Osteoblast (primary cell): ENCODE data around the gene LHPP. TPM values are rescaled to one million over a fixed set of nuclear protein-coding genes. Genes with fewer than 3 reads are reported as not detected.

Experiments
- DNase-seq: peaks from one replicate; pipeline ENCODE4 v3.0.0; 2011; ENCODE audit warnings: low spot score, mixed read lengths; ENCODE audit not compliant: insufficient read length; ENCODE audit errors: missing footprints
- H2AFZ ChIP-seq: 2 replicates; pipeline ENCODE4 v1.6.0; 2011; ENCODE audit warnings: mild to moderate bottlenecking, low read length
- H3K27ac ChIP-seq: 2 replicates; pipeline ENCODE4 v1.5.1; 2011; ENCODE audit warnings: mild to moderate bottlenecking, low read depth, low read length, moderate library complexity
- H3K27me3 ChIP-seq: 2 replicates; pipeline ENCODE4 v1.6.0; 2012; ENCODE audit warnings: mild to moderate bottlenecking, control low read depth, inconsistent platforms, low read length, moderate library complexity; ENCODE audit not compliant: insufficient read depth
- H3K36me3 ChIP-seq: 2 replicates; pipeline ENCODE4 v1.5.1; 2011; ENCODE audit warnings: mild to moderate bottlenecking, low read length, control low read depth, moderate library complexity; ENCODE audit not compliant: insufficient read depth
- H3K4me1 ChIP-seq: 2 replicates; pipeline ENCODE4 v1.5.1; 2011; ENCODE audit warnings: mild to moderate bottlenecking, low read length, control low read depth, moderate library complexity; ENCODE audit not compliant: insufficient read depth
- H3K4me2 ChIP-seq: 2 replicates; pipeline ENCODE4 v1.6.0; 2011; ENCODE audit warnings: mild to moderate bottlenecking, low read length; ENCODE audit not compliant: insufficient read depth
- H3K4me3 ChIP-seq: fragments of 200-600 bp; sonication (generic); 3 replicates; pipeline ENCODE4 v1.5.1; 2012; ENCODE audit warnings: mild to moderate bottlenecking, low read length, inconsistent platforms; ENCODE audit not compliant: insufficient read depth
- H3K79me2 ChIP-seq: 2 replicates; pipeline ENCODE4 v1.6.0; 2012; ENCODE audit warnings: mild to moderate bottlenecking, low read length, control low read depth, inconsistent platforms; ENCODE audit not compliant: insufficient read depth
- H3K9me3 ChIP-seq: 2 replicates; pipeline ENCODE4 v1.5.1; 2011; ENCODE audit warnings: low read depth, low read length, control low read depth
- H4K20me1 ChIP-seq: 2 replicates; pipeline ENCODE4 v1.6.0; 2012; ENCODE audit warnings: mild to moderate bottlenecking, low read length, control low read depth; ENCODE audit not compliant: insufficient read depth
- total RNA-seq: library from RNA; depleted of rRNA; stranded (reverse); fragments of >200 nt; gene quantifications from 2 replicates; pipeline ENCODE4 v1.2.3, GENCODE V29; 2012
- TF ChIP-seq, protein P1 (sequence below): IDR thresholded peaks from 2 replicates; pipeline ENCODE4 v1.5.1; 2011; ENCODE audit warnings: mild to moderate bottlenecking, low read depth, low read length, moderate library complexity; ENCODE audit errors: extremely low read depth

Gene LHPP
- total RNA-seq, 1 donor: 17.7 TPM

- Histone ChIP-seq H2AFZ (no peak overlapping the region), H3K27ac (no peak overlapping the region), H3K9me3 (no peaks in the 10 kb centered on the region), H3K4me3 (no peak overlapping the region), H3K36me3 (no peaks in the 10 kb centered on the region), H3K4me2 (no peak overlapping the region), H3K27me3 (no peaks in the 10 kb centered on the region), H4K20me1 (no peaks in the 10 kb centered on the region), H3K4me1 (no peaks in the 10 kb centered on the region), H3K79me2 (no peaks in the 10 kb centered on the region)
- TF ChIP-seq, protein P1, sequence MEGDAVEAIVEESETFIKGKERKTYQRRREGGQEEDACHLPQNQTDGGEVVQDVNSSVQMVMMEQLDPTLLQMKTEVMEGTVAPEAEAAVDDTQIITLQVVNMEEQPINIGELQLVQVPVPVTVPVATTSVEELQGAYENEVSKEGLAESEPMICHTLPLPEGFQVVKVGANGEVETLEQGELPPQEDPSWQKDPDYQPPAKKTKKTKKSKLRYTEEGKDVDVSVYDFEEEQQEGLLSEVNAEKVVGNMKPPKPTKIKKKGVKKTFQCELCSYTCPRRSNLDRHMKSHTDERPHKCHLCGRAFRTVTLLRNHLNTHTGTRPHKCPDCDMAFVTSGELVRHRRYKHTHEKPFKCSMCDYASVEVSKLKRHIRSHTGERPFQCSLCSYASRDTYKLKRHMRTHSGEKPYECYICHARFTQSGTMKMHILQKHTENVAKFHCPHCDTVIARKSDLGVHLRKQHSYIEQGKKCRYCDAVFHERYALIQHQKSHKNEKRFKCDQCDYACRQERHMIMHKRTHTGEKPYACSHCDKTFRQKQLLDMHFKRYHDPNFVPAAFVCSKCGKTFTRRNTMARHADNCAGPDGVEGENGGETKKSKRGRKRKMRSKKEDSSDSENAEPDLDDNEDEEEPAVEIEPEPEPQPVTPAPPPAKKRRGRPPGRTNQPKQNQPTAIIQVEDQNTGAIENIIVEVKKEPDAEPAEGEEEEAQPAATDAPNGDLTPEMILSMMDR: no peak
- peak; percentile 19 for DNase-seq
Observed at GRCh38 chr10:124517461-124517860, 55.8 kb downstream of the LHPP start.

DNA sequence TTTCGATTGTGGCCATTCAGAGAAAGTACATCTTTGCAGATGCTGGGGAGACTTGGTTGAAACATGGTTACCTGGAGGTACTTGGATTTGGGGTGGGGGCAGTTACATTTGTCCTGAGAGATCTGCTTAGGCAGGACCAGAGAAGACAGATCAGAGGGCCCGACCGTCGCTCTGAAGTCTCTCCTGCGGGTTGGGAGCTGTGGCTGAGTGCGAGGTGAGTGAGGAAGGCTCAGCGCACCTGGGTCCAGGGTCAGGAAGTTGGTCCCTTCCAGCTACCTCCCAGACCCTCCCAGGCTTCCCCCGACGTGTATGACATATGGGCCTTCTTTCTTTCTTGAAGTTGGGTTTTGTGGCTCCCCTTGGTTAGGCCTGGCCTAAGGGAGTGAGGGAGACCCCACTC is 56.3 kb downstream of the LHPP start:
- peak; percentile 68 for DNase-seq
- Histone ChIP-seq H3K27me3 (no peaks in the 10 kb centered on the region), H3K4me2 (no peak overlapping the region), H3K9me3 (no peaks in the 10 kb centered on the region), H3K4me3 (no peak overlapping the region), H3K79me2 (no peaks in the 10 kb centered on the region), H4K20me1 (no peaks in the 10 kb centered on the region), H3K36me3 (no peaks in the 10 kb centered on the region), H2AFZ (no peak overlapping the region), H3K4me1 (no peaks in the 10 kb centered on the region), H3K27ac (no peak overlapping the region)
- TF ChIP-seq, protein P1: no peak

DNA sequence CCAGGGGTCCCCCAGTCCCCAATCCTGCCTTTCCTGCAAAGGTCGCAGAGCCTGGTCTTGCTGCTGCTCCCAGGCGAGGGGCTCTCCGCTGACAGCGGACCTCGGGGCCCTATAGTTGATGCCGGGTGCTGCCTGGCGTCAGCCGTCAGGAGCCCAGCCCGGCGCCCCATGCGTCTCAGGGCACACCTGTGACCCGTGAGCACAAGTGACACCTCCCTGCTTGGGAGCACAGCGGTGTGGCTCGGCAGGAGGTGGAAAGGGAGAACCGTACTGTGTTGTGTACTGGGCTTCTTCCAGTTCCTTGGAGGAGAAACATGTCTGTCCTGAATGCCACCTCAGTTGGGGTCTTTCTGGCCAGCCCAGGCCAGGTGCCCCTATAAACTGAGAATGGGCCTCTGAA is 56.7 kb downstream of the LHPP start:
- Histone ChIP-seq H3K27me3 (no peaks in the 10 kb centered on the region), H3K4me1 (peaks cover 2% of the 10 kb centered on the region), H3K79me2 (no peaks in the 10 kb centered on the region), H3K9me3 (no peaks in the 10 kb centered on the region), H3K4me2 (no peak overlapping the region), H3K27ac (no peak overlapping the region), H3K36me3 (no peaks in the 10 kb centered on the region), H4K20me1 (no peaks in the 10 kb centered on the region), H2AFZ (no peak overlapping the region), H3K4me3 (no peak overlapping the region)
- peak; percentile 69 for DNase-seq
- TF ChIP-seq, protein P1: no peak

- DNase-seq: peak; percentile 86
- H3K79me2 ChIP-seq: no peaks in the 10 kb centered on the region
- H3K27ac ChIP-seq: no peak overlapping the region
- no peaks in the 10 kb centered on the region for H3K36me3 ChIP-seq
- no peak overlapping the region for H3K4me3 ChIP-seq
- no peaks in the 10 kb centered on the region for H4K20me1 ChIP-seq
- H3K27me3 ChIP-seq: no peaks in the 10 kb centered on the region
- peaks cover 20% of the 10 kb centered on the region for H3K4me1 ChIP-seq
- no peak overlapping the region for H2AFZ ChIP-seq
- no peaks in the 10 kb centered on the region for H3K9me3 ChIP-seq
- H3K4me2 ChIP-seq: no peak overlapping the region
- TF ChIP-seq, protein P1: no peak
Observed at GRCh38 chr10:124520558-124521428, 59.2 kb downstream of the LHPP start.
